ENCODE results near the gene ZBTB21.

DNA sequence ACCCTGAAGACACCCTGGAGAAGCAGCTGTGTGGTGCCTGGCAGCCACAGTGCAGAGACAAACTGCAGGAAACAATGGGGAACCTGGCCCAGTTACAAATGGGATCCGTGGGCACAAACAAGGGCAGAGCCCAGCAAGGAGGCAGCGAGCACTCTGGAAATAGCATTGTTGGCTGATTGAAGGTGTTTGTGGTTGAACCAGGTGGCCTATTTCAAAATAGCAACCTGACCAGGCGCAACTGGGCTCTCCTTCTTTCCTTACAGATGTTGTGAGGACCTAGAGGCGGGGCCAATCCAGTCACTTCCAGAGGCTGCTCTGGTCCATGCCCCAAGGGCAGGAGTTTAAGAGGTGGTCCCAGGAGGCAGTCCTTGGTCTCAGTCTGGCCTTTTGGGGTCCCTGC is 21.7 kb upstream of the ZBTB21 start:
- TF ChIP-seq POLR2AphosphoS5 (IDR thresholded peaks at IDR 0.05; ENCODE audit: low read depth, low read length) (no peak), SIN3A (IDR thresholded peaks at IDR 0.05; ENCODE audit: borderline replicate concordance, insufficient read depth, low read depth, low read length) (no peak), TCF7L2 (IDR thresholded peaks at IDR 0.05; ENCODE audit: low read depth, low read length) (no peak)
- TF ChIP-seq, protein P1, sequence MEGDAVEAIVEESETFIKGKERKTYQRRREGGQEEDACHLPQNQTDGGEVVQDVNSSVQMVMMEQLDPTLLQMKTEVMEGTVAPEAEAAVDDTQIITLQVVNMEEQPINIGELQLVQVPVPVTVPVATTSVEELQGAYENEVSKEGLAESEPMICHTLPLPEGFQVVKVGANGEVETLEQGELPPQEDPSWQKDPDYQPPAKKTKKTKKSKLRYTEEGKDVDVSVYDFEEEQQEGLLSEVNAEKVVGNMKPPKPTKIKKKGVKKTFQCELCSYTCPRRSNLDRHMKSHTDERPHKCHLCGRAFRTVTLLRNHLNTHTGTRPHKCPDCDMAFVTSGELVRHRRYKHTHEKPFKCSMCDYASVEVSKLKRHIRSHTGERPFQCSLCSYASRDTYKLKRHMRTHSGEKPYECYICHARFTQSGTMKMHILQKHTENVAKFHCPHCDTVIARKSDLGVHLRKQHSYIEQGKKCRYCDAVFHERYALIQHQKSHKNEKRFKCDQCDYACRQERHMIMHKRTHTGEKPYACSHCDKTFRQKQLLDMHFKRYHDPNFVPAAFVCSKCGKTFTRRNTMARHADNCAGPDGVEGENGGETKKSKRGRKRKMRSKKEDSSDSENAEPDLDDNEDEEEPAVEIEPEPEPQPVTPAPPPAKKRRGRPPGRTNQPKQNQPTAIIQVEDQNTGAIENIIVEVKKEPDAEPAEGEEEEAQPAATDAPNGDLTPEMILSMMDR (IDR thresholded peaks at IDR 0.05), result no peak
- TF ChIP-seq, protein P2, sequence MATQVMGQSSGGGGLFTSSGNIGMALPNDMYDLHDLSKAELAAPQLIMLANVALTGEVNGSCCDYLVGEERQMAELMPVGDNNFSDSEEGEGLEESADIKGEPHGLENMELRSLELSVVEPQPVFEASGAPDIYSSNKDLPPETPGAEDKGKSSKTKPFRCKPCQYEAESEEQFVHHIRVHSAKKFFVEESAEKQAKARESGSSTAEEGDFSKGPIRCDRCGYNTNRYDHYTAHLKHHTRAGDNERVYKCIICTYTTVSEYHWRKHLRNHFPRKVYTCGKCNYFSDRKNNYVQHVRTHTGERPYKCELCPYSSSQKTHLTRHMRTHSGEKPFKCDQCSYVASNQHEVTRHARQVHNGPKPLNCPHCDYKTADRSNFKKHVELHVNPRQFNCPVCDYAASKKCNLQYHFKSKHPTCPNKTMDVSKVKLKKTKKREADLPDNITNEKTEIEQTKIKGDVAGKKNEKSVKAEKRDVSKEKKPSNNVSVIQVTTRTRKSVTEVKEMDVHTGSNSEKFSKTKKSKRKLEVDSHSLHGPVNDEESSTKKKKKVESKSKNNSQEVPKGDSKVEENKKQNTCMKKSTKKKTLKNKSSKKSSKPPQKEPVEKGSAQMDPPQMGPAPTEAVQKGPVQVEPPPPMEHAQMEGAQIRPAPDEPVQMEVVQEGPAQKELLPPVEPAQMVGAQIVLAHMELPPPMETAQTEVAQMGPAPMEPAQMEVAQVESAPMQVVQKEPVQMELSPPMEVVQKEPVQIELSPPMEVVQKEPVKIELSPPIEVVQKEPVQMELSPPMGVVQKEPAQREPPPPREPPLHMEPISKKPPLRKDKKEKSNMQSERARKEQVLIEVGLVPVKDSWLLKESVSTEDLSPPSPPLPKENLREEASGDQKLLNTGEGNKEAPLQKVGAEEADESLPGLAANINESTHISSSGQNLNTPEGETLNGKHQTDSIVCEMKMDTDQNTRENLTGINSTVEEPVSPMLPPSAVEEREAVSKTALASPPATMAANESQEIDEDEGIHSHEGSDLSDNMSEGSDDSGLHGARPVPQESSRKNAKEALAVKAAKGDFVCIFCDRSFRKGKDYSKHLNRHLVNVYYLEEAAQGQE (IDR thresholded peaks at IDR 0.05; ENCODE audit: insufficient read depth in 1 of 2, low read depth in 2 of 2, low read length in 1 of 2), result no peak
